ENCODE measurements around the gene DNAJC8. TPM values are rescaled to one million over a fixed set of nuclear protein-coding genes. Genes with fewer than 3 reads are reported as not detected.

Gene DNAJC8
- total RNA-seq, 1 experiment from 2014 or later: 57.6 TPM

GRCh38 chr1:28279721-28280120 lies 46.9 kb upstream of the DNAJC8 start:
- H3K4me1 Mint-ChIP-seq (ENCODE audit: low read depth, unreplicated experiment): no peaks in the 10 kb centered on the region

DNA sequence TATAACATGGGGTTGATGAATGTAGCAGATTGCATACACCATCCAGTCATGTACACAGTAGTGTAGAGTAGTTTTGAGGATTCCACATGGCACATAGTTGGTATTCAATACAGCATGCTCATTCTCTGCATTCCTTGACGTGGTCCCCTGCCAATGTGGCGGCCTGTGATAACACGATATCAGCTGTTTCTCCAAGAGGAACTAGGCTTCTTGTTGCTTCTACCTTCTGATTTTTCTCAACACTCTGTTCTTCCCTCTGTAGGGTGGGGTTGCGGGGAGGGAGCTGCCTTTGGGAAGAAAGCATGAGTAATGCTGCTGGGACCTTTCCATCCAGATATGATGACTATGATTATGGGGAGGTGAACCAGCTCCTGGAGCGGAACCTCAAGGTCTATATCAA lies 45.9 kb upstream of the DNAJC8 start:
- Mint-ChIP-seq H3K4me3 (ENCODE audit: low read depth, unreplicated experiment) (no peak overlapping the region), H3K36me3 (ENCODE audit: insufficient read depth, unreplicated experiment) (peaks cover 64% of the 10 kb centered on the region), H3K4me1 (ENCODE audit: low read depth, unreplicated experiment) (no peaks in the 10 kb centered on the region), H3K27me3 (ENCODE audit: unreplicated experiment) (no peaks in the 10 kb centered on the region), H3K27ac (ENCODE audit: unreplicated experiment) (no peak overlapping the region), H3K9me3 (ENCODE audit: low read depth, unreplicated experiment) (no peaks in the 10 kb centered on the region)
- DNase-seq: no peak
- intact Hi-C loops (cut with micrococcal nuclease; ENCODE audit: unreplicated experiment): no loop called here
- TF ChIP-seq, protein P1, sequence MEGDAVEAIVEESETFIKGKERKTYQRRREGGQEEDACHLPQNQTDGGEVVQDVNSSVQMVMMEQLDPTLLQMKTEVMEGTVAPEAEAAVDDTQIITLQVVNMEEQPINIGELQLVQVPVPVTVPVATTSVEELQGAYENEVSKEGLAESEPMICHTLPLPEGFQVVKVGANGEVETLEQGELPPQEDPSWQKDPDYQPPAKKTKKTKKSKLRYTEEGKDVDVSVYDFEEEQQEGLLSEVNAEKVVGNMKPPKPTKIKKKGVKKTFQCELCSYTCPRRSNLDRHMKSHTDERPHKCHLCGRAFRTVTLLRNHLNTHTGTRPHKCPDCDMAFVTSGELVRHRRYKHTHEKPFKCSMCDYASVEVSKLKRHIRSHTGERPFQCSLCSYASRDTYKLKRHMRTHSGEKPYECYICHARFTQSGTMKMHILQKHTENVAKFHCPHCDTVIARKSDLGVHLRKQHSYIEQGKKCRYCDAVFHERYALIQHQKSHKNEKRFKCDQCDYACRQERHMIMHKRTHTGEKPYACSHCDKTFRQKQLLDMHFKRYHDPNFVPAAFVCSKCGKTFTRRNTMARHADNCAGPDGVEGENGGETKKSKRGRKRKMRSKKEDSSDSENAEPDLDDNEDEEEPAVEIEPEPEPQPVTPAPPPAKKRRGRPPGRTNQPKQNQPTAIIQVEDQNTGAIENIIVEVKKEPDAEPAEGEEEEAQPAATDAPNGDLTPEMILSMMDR (IDR thresholded peaks at IDR 0.05; ENCODE audit: unreplicated experiment): no peak
- CTCF ChIA-PET: no interaction called here
- BruUV-seq (replicated peaks): no TSS peak

More at GRCh38 chr1:28279721-28280120, 46.9 kb upstream of the DNAJC8 start:
- no peaks in the 10 kb centered on the region for H3K27me3 Mint-ChIP-seq (ENCODE audit: unreplicated experiment)
- BruUV-seq (replicated peaks): no TSS peak
- H3K4me3 Mint-ChIP-seq (ENCODE audit: low read depth, unreplicated experiment): no peak overlapping the region
- CTCF ChIA-PET: no interaction called here
- TF ChIP-seq, protein P1 (IDR thresholded peaks at IDR 0.05; ENCODE audit: unreplicated experiment): no peak
- peaks cover 57% of the 10 kb centered on the region for H3K36me3 Mint-ChIP-seq (ENCODE audit: insufficient read depth, unreplicated experiment)
- no peaks in the 10 kb centered on the region for H3K9me3 Mint-ChIP-seq (ENCODE audit: low read depth, unreplicated experiment)
- intact Hi-C loops (cut with micrococcal nuclease; ENCODE audit: unreplicated experiment): no loop called here
- no peak for DNase-seq
- no peak overlapping the region for H3K27ac Mint-ChIP-seq (ENCODE audit: unreplicated experiment)

GRCh38 chr1:28273216-28273860 lies 40.5 kb upstream of the DNAJC8 start:
- Mint-ChIP-seq H3K27me3 (ENCODE audit: unreplicated experiment) (no peaks in the 10 kb centered on the region), H3K9me3 (ENCODE audit: low read depth, unreplicated experiment) (no peaks in the 10 kb centered on the region), H3K36me3 (ENCODE audit: insufficient read depth, unreplicated experiment) (peaks cover 62% of the 10 kb centered on the region), H3K4me3 (ENCODE audit: low read depth, unreplicated experiment) (no peak overlapping the region), H3K27ac (ENCODE audit: unreplicated experiment) (no peak overlapping the region), H3K4me1 (ENCODE audit: low read depth, unreplicated experiment) (no peaks in the 10 kb centered on the region)
- DNase-seq: no peak
- BruUV-seq (replicated peaks): no TSS peak
- CTCF ChIA-PET: interaction anchor here (0.8 kb wide), 1 partner anchor 95 kb away, joined by 3 read pairs; no protein-coding TSS in a partner anchor
- TF ChIP-seq, protein P1 (IDR thresholded peaks at IDR 0.05; ENCODE audit: unreplicated experiment): no peak
- intact Hi-C loops (cut with micrococcal nuclease; ENCODE audit: unreplicated experiment): no loop called here

DNA sequence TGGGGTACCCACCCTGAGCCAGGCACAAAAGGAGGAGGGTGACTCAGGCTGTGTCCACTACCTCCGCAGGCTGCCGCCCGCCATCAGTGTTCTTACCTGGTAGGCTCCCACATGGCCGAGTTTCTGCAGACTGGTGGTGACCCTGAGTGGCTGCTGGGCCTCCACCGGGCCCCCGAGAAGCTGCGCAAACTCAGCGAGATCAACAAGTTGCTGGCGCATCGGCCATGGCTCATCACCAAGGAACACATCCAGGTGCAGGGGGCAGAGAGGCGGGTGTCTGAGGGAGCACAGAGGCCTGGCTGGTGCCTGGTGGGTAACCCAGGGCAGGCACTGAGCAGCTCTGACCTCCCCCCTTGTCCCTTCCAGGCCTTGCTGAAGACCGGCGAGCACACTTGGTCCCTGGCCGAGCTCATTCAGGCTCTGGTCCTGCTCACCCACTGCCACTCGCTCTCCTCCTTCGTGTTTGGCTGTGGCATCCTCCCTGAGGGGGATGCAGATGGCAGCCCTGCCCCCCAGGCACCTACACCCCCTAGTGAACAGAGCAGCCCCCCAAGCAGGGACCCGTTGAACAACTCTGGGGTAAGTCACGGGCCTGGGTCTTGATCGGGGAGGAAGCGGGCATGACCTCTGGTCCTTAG lies 39.5 kb upstream of the DNAJC8 start:
- intact Hi-C loops (cut with micrococcal nuclease; ENCODE audit: unreplicated experiment): no loop called here
- TF ChIP-seq, protein P1 (IDR thresholded peaks at IDR 0.05; ENCODE audit: unreplicated experiment): no peak
- no peaks in the 10 kb centered on the region for H3K9me3 Mint-ChIP-seq (ENCODE audit: low read depth, unreplicated experiment)
- H3K27me3 Mint-ChIP-seq (ENCODE audit: unreplicated experiment): no peaks in the 10 kb centered on the region
- H3K4me1 Mint-ChIP-seq (ENCODE audit: low read depth, unreplicated experiment): no peaks in the 10 kb centered on the region
- no peak overlapping the region for H3K27ac Mint-ChIP-seq (ENCODE audit: unreplicated experiment)
- peaks cover 53% of the 10 kb centered on the region for H3K36me3 Mint-ChIP-seq (ENCODE audit: insufficient read depth, unreplicated experiment)
- no TSS peak for BruUV-seq (replicated peaks)
- CTCF ChIA-PET: no interaction called here
- no peak overlapping the region for H3K4me3 Mint-ChIP-seq (ENCODE audit: low read depth, unreplicated experiment)
- DNase-seq: no peak

Data from Calu3 (cell line).